ENCODE data around the gene LUM. TPM values are rescaled to one million over a fixed set of nuclear protein-coding genes. Genes with fewer than 3 reads are reported as not detected.

The LUM gene
- total and polyA plus RNA-seq, 10 donors: 2.6 to 52.5 (median 7.6) TPM

GRCh38 chr12:91144053-91144452 lies 32.8 kb upstream of the LUM start:
- Histone ChIP-seq H3K4me3 (no peak overlapping the region), H3K27ac (no peak overlapping the region), H3K9me3 (no peaks in the 10 kb centered on the region), H3K4me1 (no peaks in the 10 kb centered on the region), H3K36me3 (no peaks in the 10 kb centered on the region), H3K27me3 (replicated peaks in 1 of 7) (no peaks in the 10 kb centered on the region)
- 77 to 94% (median 85%) methylated on average over 2 of the region's 2 CpGs for WGBS, 5 donors
- TF ChIP-seq POLR2A (IDR thresholded peaks at IDR 0.05) (no peak), POLR2AphosphoS5 (IDR thresholded peaks at IDR 0.05) (no peak)
- TF ChIP-seq, protein P1, sequence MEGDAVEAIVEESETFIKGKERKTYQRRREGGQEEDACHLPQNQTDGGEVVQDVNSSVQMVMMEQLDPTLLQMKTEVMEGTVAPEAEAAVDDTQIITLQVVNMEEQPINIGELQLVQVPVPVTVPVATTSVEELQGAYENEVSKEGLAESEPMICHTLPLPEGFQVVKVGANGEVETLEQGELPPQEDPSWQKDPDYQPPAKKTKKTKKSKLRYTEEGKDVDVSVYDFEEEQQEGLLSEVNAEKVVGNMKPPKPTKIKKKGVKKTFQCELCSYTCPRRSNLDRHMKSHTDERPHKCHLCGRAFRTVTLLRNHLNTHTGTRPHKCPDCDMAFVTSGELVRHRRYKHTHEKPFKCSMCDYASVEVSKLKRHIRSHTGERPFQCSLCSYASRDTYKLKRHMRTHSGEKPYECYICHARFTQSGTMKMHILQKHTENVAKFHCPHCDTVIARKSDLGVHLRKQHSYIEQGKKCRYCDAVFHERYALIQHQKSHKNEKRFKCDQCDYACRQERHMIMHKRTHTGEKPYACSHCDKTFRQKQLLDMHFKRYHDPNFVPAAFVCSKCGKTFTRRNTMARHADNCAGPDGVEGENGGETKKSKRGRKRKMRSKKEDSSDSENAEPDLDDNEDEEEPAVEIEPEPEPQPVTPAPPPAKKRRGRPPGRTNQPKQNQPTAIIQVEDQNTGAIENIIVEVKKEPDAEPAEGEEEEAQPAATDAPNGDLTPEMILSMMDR (IDR thresholded peaks at IDR 0.05 in 8 of 11, conservative IDR thresholded peaks at IDR 0.05 in 3 of 11): no peak
- no peak for DNase-seq
- intact Hi-C loops (cut with DNase I; ENCODE audit: low total_unique reads): no loop called here

GRCh38 chr12:91143206-91143605 lies 31.9 kb upstream of the LUM start:
- WGBS, 5 donors: 61 to 82% (median 72%) methylated on average over 3 of the region's 3 CpGs
- Histone ChIP-seq H3K27me3 (replicated peaks in 1 of 7) (no peaks in the 10 kb centered on the region), H3K4me1 (no peaks in the 10 kb centered on the region), H3K9me3 (no peaks in the 10 kb centered on the region), H3K4me3 (no peak overlapping the region), H3K36me3 (no peaks in the 10 kb centered on the region), H3K27ac (no peak overlapping the region)
- intact Hi-C loops (cut with DNase I; ENCODE audit: low total_unique reads): no loop called here
- TF ChIP-seq POLR2A (IDR thresholded peaks at IDR 0.05) (no peak), POLR2AphosphoS5 (IDR thresholded peaks at IDR 0.05) (no peak)
- TF ChIP-seq, protein P1 (IDR thresholded peaks at IDR 0.05 in 8 of 11, conservative IDR thresholded peaks at IDR 0.05 in 3 of 11): no peak
- no peak for DNase-seq

GRCh38 chr12:91142221-91142631 lies 30.9 kb upstream of the LUM start:
- TF ChIP-seq, protein P1 (IDR thresholded peaks at IDR 0.05 in 8 of 11, conservative IDR thresholded peaks at IDR 0.05 in 3 of 11): no peak
- TF ChIP-seq POLR2AphosphoS5 (IDR thresholded peaks at IDR 0.05): no peak
- TF ChIP-seq POLR2A (IDR thresholded peaks at IDR 0.05): no peak
- 57 to 74% (median 70%) methylated on average over 3 of the region's 3 CpGs for WGBS, 5 donors
- Histone ChIP-seq H3K4me1 (no peaks in the 10 kb centered on the region), H3K36me3 (no peaks in the 10 kb centered on the region), H3K9me3 (no peaks in the 10 kb centered on the region), H3K27me3 (replicated peaks in 1 of 7) (no peaks in the 10 kb centered on the region), H3K27ac (no peak overlapping the region), H3K4me3 (no peak overlapping the region)
- no peak for DNase-seq
- intact Hi-C loops (cut with DNase I; ENCODE audit: low total_unique reads): no loop called here

DNA sequence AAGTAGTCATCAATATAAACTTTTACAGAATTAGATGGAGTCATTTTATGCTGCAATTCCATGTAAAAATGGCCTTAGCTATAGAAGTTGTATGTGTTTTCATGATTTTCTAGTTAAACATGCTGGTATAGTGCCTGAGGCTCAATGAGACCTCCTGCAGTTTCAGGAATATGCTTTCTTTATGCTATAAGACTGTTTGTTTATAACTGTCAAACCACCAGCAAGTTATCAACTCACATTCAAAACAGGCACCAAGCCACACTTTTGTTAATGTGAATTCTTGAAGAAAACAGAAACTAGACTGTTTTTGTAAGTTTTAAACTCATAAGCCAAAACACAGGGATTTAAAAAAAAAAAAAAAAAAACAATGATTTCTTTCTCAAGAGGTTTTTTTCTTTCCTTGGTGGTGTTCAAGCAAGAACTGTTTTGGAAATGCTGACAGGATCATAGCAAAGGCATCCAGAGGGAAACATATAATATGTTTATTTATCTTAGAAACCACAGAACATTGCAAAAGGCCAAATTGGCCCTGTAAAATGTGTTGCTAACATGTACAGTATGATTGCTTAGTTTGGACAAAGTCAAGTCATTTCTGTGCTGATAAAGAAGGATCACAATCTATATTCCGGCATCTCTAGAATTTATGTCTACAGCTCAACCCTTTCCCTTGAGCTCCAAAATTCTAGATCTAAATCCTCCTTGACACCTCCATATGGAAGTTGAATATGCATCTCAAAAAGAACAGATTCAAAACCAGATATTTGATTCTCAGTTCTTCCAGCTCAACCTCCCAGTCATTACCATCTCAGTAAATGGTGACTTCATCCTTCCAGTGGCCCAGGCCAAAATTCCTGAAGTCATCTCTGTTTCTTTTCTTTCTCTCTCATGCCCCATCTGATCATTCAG lies 29.0 kb upstream of the LUM start:
- TF ChIP-seq, protein P1 (IDR thresholded peaks at IDR 0.05 in 8 of 11, conservative IDR thresholded peaks at IDR 0.05 in 3 of 11): no peak
- no peak for TF ChIP-seq POLR2AphosphoS5 (IDR thresholded peaks at IDR 0.05)
- no peak for TF ChIP-seq POLR2A (IDR thresholded peaks at IDR 0.05)
- 84 to 100% (median 92%) methylated on average over 1 of the region's 1 CpG for WGBS, 5 donors

More for the DNA sequence above, 29.0 kb upstream of the LUM start:
- Histone ChIP-seq H3K27ac (no peak overlapping the region), H3K4me1 (no peaks in the 10 kb centered on the region), H3K4me3 (no peak overlapping the region), H3K27me3 (replicated peaks in 1 of 7) (no peaks in the 10 kb centered on the region), H3K9me3 (peaks cover 0 to 2% (median 0%) of the 10 kb centered on the region in 8 donors), H3K36me3 (no peaks in the 10 kb centered on the region)
- DNase-seq: no peak
- intact Hi-C loops (cut with DNase I; ENCODE audit: low total_unique reads): no loop called here
